Liver (tissue), 3 donors: ENCODE data around the gene VAMP4.

Source experiments
- ATF3 ChIP-seq: IDR thresholded peaks from 2 replicates; pipeline ENCODE4 v1.6.1; 2016; ENCODE audit warnings: antibody characterized with exemption
- CTCF ChIP-seq: fragments of 150-350 bp; IDR thresholded peaks from 2 replicates; pipeline ENCODE4 v1.5.1; 2017; ENCODE audit warnings: improper control_type of control experiment, low read depth, low read length; ENCODE audit not compliant: missing input control
- EGR1 ChIP-seq, 2 donors: IDR thresholded peaks; 2 replicates each; pipeline ENCODE4 v1.6.1; 2016 to 2018; ENCODE audit warnings: antibody characterized with exemption in 2 of 2, low read depth in 2 of 2
- FOXA1 ChIP-seq: IDR thresholded peaks from 2 replicates; pipeline ENCODE4 v1.6.1; 2016; ENCODE audit warnings: antibody characterized with exemption
- GABPA ChIP-seq, 2 donors: IDR thresholded peaks in 1 of 2; conservative IDR thresholded peaks in 1 of 2; 2 replicates each; pipeline ENCODE4 v1.6.1; 2016; ENCODE audit warnings: antibody characterized with exemption in 2 of 2, mild to moderate bottlenecking in 1 of 2, moderate library complexity in 1 of 2
- HNF4G ChIP-seq: IDR thresholded peaks from 2 replicates; pipeline ENCODE4 v1.6.1; 2016; ENCODE audit warnings: antibody characterized with exemption
- MAX ChIP-seq: IDR thresholded peaks from 2 replicates; pipeline ENCODE4 v1.6.1; 2016; ENCODE audit warnings: antibody characterized with exemption
- NR2F2 ChIP-seq: IDR thresholded peaks from 2 replicates; pipeline ENCODE4 v1.6.1; 2016; ENCODE audit warnings: antibody characterized with exemption
- RAD21 ChIP-seq, 2 donors: IDR thresholded peaks; 2 replicates each; pipeline ENCODE4 v1.6.1; 2016; ENCODE audit warnings: antibody characterized with exemption in 2 of 2, mild to moderate bottlenecking in 2 of 2
- REST ChIP-seq: IDR thresholded peaks from 2 replicates; pipeline ENCODE4 v1.6.1; 2016; ENCODE audit warnings: antibody characterized with exemption, mild to moderate bottlenecking
- SP1 ChIP-seq: IDR thresholded peaks from 2 replicates; pipeline ENCODE4 v1.6.1; 2018; ENCODE audit warnings: antibody characterized with exemption, mild to moderate bottlenecking
- TAF1 ChIP-seq: conservative IDR thresholded peaks from 2 replicates; pipeline ENCODE4 v1.6.1; 2016; ENCODE audit warnings: antibody characterized with exemption, mild to moderate bottlenecking
- YY1 ChIP-seq: IDR thresholded peaks from 2 replicates; pipeline ENCODE4 v1.6.1; 2016; ENCODE audit warnings: antibody characterized with exemption, mild to moderate bottlenecking
- ZBTB33 ChIP-seq: IDR thresholded peaks from 2 replicates; pipeline ENCODE4 v1.6.1; 2016; ENCODE audit warnings: antibody characterized with exemption
- donor health status: healthy.
- donor health status: healthy.

- TF ChIP-seq CTCF (no peak), MAX (no peak), YY1 (no peak), ATF3 (no peak), RAD21 (IDR thresholded peaks at IDR 0.05) (no peak), REST (no peak), EGR1 (IDR thresholded peaks at IDR 0.05; ENCODE audit: low read depth in 2 of 2) (no peak), NR2F2 (no peak), GABPA (IDR thresholded peaks at IDR 0.05 in 1 of 2, conservative IDR thresholded peaks at IDR 0.05 in 1 of 2) (no peak), TAF1 (no peak), SP1 (no peak), FOXA1 (no peak), ZBTB33 (no peak), HNF4G (no peak)
These were observed 11.8 kb downstream of the VAMP4 start for GRCh38 chr1:171730052-171730451.
